ENCODE results near the gene SIGLEC10. TPM values are rescaled to one million over a fixed set of nuclear protein-coding genes. Genes with fewer than 3 reads are reported as not detected.

The SIGLEC10 gene
- total RNA-seq, 1 experiment from 2014 or later: not detected

DNA sequence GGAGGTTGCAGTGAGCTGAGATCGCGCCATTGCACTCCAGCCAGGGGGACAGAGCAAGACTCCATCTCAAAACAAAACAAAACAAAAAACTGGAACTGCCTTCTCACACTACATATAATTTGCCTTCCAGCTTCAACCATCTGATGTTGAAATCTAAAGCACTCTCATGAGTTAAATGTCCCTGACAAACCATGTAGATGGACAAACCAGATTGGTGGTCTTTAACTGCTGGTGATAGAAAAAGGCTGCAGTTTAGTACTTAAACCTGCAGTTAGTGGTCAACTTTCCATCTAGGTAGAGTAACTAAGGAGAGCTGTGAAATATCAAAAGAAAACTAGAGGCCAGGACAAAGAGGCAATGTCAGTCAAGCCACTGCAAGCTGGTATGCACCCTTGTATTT lies 21.3 kb downstream of the SIGLEC10 start:
- ATAC-seq (no peak), DNase-seq (ENCODE audit: low read depth, low spot score) (no peak)
- ChIA-PET RAD21 (ENCODE audit: low non-redundant PET in 1 of 2, low total read pairs in 2 of 2, uncharacterized antibody in 2 of 2, unreplicated experiment in 2 of 2) (no interaction called here), POLR2A (interaction anchor here (0.9 to 1.3 kb wide), 2 partner anchors 28 to 55 kb away, joined by 4 to 7 read pairs; partner anchors contain the start of gene VSIG10L), CTCF (interaction anchor here (1.3 to 3.1 kb wide), 5 partner anchors 11 to 261 kb away, joined by 3 to 16 read pairs (median 11); no protein-coding TSS in a partner anchor)
- Histone ChIP-seq H3K9ac (ENCODE audit: low read length) (no peak overlapping the region), H3K4me1 (ENCODE audit: control insufficient read depth in 1 of 2, insufficient read depth in 2 of 2, low read length in 2 of 2) (peaks cover 6 to 25% of the 10 kb centered on the region in 2 experiments; a peak in 3 of 4 replicates), H4K20me1 (ENCODE audit: insufficient read depth) (no peaks in the 10 kb centered on the region), H3K9me3 (ENCODE audit: control insufficient read depth in 1 of 2, insufficient read depth in 1 of 2, low read depth in 1 of 2, low read length in 2 of 2) (no peaks in the 10 kb centered on the region; a peak in 1 of 4 replicates), H3K4me2 (ENCODE audit: low read length) (peak overlapping the region; percentile 99; the same call in 1 of the 2 replicates), H2AFZ (ENCODE audit: low read depth, low read length, poor library complexity, severe bottlenecking) (no peak overlapping the region), H3K27me3 (ENCODE audit: insufficient read depth, low read length) (no peaks in the 10 kb centered on the region), H3K27ac (ENCODE audit: low read depth, low read length) (no peak overlapping the region), H3K4me3 (replicated peaks in 1 of 2; ENCODE audit: low read depth in 1 of 2, low read length in 2 of 2) (no peak overlapping the region), H3K9me2 (ENCODE audit: insufficient read depth) (no peaks in the 10 kb centered on the region), H3K36me3 (ENCODE audit: control insufficient read depth in 1 of 2, insufficient read depth in 2 of 2, low read length in 2 of 2) (no peaks in the 10 kb centered on the region), H3K79me2 (ENCODE audit: insufficient read depth, low read length) (peaks cover 4% of the 10 kb centered on the region; the same call in 1 of the 2 replicates)
- intact Hi-C loops (cut with micrococcal nuclease): no loop called here
- BruUV-seq (replicated peaks): no TSS peak
- TF ChIP-seq SIN3A (IDR thresholded peaks at IDR 0.05; ENCODE audit: low read depth) (no peak), ZNF274 (IDR thresholded peaks at IDR 0.05; ENCODE audit: low read depth, low read length) (no peak), EZH2 (IDR thresholded peaks at IDR 0.05) (no peak), SRF (IDR thresholded peaks at IDR 0.05; ENCODE audit: low read depth) (no peak), YY1 (IDR thresholded peaks at IDR 0.05; ENCODE audit: extremely low read depth, insufficient replicate concordance, low read depth, low read length) (no peak), TCF7L2 (IDR thresholded peaks at IDR 0.05; ENCODE audit: borderline replicate concordance, extremely low read depth, insufficient read depth, insufficient read length) (no peak), POLR2AphosphoS5 (IDR thresholded peaks at IDR 0.05; ENCODE audit: low read depth, low read length) (no peak), ELF1 (IDR thresholded peaks at IDR 0.05; ENCODE audit: borderline replicate concordance, low read depth) (no peak), CEBPB (IDR thresholded peaks at IDR 0.05; ENCODE audit: low read depth) (no peak), EGR1 (IDR thresholded peaks at IDR 0.05; ENCODE audit: low read depth) (no peak), POLR2A (IDR thresholded peaks at IDR 0.05; ENCODE audit: borderline replicate concordance, extremely low read depth, insufficient read depth, insufficient read length) (no peak), FOSL1 (IDR thresholded peaks at IDR 0.05; ENCODE audit: low read depth) (no peak), SP1 (IDR thresholded peaks at IDR 0.05; ENCODE audit: low read depth) (no peak)
- TF ChIP-seq, protein P1, sequence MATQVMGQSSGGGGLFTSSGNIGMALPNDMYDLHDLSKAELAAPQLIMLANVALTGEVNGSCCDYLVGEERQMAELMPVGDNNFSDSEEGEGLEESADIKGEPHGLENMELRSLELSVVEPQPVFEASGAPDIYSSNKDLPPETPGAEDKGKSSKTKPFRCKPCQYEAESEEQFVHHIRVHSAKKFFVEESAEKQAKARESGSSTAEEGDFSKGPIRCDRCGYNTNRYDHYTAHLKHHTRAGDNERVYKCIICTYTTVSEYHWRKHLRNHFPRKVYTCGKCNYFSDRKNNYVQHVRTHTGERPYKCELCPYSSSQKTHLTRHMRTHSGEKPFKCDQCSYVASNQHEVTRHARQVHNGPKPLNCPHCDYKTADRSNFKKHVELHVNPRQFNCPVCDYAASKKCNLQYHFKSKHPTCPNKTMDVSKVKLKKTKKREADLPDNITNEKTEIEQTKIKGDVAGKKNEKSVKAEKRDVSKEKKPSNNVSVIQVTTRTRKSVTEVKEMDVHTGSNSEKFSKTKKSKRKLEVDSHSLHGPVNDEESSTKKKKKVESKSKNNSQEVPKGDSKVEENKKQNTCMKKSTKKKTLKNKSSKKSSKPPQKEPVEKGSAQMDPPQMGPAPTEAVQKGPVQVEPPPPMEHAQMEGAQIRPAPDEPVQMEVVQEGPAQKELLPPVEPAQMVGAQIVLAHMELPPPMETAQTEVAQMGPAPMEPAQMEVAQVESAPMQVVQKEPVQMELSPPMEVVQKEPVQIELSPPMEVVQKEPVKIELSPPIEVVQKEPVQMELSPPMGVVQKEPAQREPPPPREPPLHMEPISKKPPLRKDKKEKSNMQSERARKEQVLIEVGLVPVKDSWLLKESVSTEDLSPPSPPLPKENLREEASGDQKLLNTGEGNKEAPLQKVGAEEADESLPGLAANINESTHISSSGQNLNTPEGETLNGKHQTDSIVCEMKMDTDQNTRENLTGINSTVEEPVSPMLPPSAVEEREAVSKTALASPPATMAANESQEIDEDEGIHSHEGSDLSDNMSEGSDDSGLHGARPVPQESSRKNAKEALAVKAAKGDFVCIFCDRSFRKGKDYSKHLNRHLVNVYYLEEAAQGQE (IDR thresholded peaks at IDR 0.05; ENCODE audit: low read depth): no peak
- TF ChIP-seq, protein P2, sequence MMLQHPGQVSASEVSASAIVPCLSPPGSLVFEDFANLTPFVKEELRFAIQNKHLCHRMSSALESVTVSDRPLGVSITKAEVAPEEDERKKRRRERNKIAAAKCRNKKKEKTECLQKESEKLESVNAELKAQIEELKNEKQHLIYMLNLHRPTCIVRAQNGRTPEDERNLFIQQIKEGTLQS (IDR thresholded peaks at IDR 0.05): no peak
- TF ChIP-seq, protein P3, sequence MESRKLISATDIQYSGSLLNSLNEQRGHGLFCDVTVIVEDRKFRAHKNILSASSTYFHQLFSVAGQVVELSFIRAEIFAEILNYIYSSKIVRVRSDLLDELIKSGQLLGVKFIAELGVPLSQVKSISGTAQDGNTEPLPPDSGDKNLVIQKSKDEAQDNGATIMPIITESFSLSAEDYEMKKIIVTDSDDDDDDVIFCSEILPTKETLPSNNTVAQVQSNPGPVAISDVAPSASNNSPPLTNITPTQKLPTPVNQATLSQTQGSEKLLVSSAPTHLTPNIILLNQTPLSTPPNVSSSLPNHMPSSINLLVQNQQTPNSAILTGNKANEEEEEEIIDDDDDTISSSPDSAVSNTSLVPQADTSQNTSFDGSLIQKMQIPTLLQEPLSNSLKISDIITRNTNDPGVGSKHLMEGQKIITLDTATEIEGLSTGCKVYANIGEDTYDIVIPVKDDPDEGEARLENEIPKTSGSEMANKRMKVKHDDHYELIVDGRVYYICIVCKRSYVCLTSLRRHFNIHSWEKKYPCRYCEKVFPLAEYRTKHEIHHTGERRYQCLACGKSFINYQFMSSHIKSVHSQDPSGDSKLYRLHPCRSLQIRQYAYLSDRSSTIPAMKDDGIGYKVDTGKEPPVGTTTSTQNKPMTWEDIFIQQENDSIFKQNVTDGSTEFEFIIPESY (IDR thresholded peaks at IDR 0.05; ENCODE audit: extremely low read depth, insufficient replicate concordance, low read length): no peak
- TF ChIP-seq, protein P4, sequence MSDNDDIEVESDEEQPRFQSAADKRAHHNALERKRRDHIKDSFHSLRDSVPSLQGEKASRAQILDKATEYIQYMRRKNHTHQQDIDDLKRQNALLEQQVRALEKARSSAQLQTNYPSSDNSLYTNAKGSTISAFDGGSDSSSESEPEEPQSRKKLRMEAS (IDR thresholded peaks at IDR 0.05): no peak

Data from HCT116 (cell line).